RWPE2 (cell line): ENCODE results near the gene MT4.

Experiments used
- ATAC-seq: fragments of 200-7000 bp; cut with Tn5 transposase; 3 replicates; pipeline ENCODE4 v1.9.1; 2021; ENCODE audit warnings: low read depth
- DNase-seq: peaks from one replicate; pipeline ENCODE4 v3.0.0-alpha.2; 2020; ENCODE audit warnings: low spot score
- H3K27ac ChIP-seq: fragments of 450-650 bp; 2 replicates; pipeline ENCODE4 v1.5.1; 2017; ENCODE audit warnings: mild to moderate bottlenecking; ENCODE audit not compliant: poor library complexity, severe bottlenecking
- H3K27me3 ChIP-seq: fragments of 250-450 bp; sonication (Bioruptor Pico); 2 replicates; pipeline ENCODE4 v1.5.1; 2021; ENCODE audit warnings: mild to moderate bottlenecking, moderate library complexity; ENCODE audit not compliant: insufficient read depth, poor library complexity, severe bottlenecking
- H3K36me3 ChIP-seq: fragments of 250-450 bp; sonication (Bioruptor Pico); 2 replicates; pipeline ENCODE4 v1.5.1; 2020; ENCODE audit warnings: low read depth, mild to moderate bottlenecking, moderate library complexity
- H3K4me1 ChIP-seq: fragments of 250-450 bp; sonication (Bioruptor Pico); 2 replicates; pipeline ENCODE4 v1.5.1; 2021; ENCODE audit warnings: mild to moderate bottlenecking, moderate library complexity; ENCODE audit not compliant: insufficient read depth, poor library complexity, severe bottlenecking
- H3K4me3 ChIP-seq: fragments of 250-450 bp; sonication (Bioruptor Pico); 2 replicates; pipeline ENCODE4 v1.5.1; 2021; ENCODE audit warnings: mild to moderate bottlenecking, moderate library complexity; ENCODE audit not compliant: severe bottlenecking
- H3K9me3 ChIP-seq: fragments of 250-450 bp; sonication (Bioruptor Pico); 2 replicates; pipeline ENCODE4 v1.5.1; 2021; ENCODE audit warnings: mild to moderate bottlenecking, moderate library complexity; ENCODE audit not compliant: severe bottlenecking
- TF ChIP-seq, protein P1 (sequence below): fragments of 450-650 bp; IDR thresholded peaks from one replicate; pipeline ENCODE4 v1.5.1; 2017; ENCODE audit warnings: mild to moderate bottlenecking, moderate library complexity; ENCODE audit not compliant: poor library complexity, severe bottlenecking

MT4 gene

DNA sequence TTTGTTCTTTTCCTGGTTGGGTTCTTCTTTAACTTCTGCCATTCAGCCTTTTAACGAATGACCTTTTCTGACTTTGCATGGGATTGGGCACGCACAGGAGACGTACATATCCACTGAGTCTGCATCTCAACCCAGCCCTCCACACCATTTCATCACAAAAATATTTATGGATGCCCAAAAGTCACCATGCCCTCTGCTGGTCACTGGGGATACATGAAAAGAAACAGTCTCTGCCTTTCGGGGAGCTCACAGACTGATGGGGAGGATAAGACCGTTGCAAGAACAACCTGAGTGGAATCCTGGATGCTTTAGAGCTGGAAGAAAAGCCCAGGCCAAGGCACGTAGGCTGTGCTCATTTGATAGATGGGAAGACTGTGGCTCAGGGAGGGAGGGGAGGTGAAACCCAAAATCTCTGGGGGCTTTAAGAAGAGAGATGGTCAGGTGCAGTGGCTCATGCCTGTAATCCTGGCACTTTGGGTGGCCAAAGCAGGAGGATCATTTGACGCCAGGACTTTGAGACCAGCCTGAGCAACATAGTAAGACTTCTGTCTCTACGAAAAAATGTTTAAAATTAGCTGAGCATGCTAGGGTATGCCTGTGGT, 35.6 kb downstream of the MT4 start:
- TF ChIP-seq, protein P1, sequence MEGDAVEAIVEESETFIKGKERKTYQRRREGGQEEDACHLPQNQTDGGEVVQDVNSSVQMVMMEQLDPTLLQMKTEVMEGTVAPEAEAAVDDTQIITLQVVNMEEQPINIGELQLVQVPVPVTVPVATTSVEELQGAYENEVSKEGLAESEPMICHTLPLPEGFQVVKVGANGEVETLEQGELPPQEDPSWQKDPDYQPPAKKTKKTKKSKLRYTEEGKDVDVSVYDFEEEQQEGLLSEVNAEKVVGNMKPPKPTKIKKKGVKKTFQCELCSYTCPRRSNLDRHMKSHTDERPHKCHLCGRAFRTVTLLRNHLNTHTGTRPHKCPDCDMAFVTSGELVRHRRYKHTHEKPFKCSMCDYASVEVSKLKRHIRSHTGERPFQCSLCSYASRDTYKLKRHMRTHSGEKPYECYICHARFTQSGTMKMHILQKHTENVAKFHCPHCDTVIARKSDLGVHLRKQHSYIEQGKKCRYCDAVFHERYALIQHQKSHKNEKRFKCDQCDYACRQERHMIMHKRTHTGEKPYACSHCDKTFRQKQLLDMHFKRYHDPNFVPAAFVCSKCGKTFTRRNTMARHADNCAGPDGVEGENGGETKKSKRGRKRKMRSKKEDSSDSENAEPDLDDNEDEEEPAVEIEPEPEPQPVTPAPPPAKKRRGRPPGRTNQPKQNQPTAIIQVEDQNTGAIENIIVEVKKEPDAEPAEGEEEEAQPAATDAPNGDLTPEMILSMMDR, result peak; percentile 90
- peak; percentile 80 for ATAC-seq
- no peaks in the 10 kb centered on the region for H3K9me3 ChIP-seq
- no peaks in the 10 kb centered on the region for H3K36me3 ChIP-seq
- H3K27ac ChIP-seq, result no peak overlapping the region
- no peaks in the 10 kb centered on the region for H3K27me3 ChIP-seq
- no peak for DNase-seq
- peaks cover under 1% of the 10 kb centered on the region for H3K4me1 ChIP-seq
- no peak overlapping the region for H3K4me3 ChIP-seq

DNA sequence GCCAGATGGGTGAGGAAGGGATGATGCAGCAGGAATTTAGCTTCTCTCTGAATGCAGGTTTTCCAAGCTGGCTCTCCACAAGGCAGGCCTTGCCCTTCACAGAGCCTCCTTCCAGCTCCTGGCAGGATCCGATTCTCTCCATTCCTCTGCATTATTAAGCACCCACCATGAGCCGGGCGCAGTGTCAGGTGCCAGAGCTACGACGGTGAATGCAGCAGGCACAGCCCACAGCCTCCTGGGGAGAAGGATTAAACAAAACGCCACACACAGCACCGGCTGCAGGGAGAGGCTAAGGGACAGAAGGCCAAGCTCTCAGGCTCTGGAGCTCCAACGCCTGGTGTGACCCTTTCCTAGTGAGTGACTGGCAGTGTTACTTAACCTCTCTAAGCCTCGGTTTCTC, 36.5 kb downstream of the MT4 start:
- no peak for DNase-seq
- Histone ChIP-seq H3K4me1 (peaks cover 9% of the 10 kb centered on the region), H3K9me3 (no peaks in the 10 kb centered on the region), H3K36me3 (no peaks in the 10 kb centered on the region), H3K4me3 (no peak overlapping the region), H3K27me3 (no peaks in the 10 kb centered on the region), H3K27ac (no peak overlapping the region)
- TF ChIP-seq, protein P1, result no peak
- no peak for ATAC-seq

DNA sequence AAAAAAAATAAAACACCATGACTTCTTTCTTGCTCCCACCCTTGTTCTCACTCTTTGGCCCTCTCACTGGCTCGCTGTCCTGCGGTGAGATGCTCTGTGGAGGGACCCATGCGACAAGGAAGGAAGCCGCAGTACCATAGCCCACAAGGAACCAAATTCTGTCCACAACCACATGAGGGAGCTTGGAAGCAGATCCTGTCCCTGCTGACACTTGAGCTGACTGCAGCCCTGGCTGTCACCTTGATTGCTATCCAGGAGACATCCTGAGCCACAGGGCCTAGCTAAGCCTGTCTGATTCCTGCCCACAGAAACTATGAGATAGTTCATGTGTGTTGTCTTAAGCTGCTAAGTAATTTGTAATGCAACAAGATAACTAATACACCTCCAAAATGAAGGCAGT, 38.7 kb downstream of the MT4 start:
- DNase-seq, result no peak
- no peaks in the 10 kb centered on the region for H3K27me3 ChIP-seq
- no peak for ATAC-seq
- TF ChIP-seq, protein P1, result peak; percentile 69
- peaks cover 24% of the 10 kb centered on the region for H3K4me1 ChIP-seq
- no peak overlapping the region for H3K4me3 ChIP-seq
- peak overlapping the region; percentile 100 for H3K27ac ChIP-seq
- peaks cover 2% of the 10 kb centered on the region for H3K36me3 ChIP-seq
- no peaks in the 10 kb centered on the region for H3K9me3 ChIP-seq

DNA sequence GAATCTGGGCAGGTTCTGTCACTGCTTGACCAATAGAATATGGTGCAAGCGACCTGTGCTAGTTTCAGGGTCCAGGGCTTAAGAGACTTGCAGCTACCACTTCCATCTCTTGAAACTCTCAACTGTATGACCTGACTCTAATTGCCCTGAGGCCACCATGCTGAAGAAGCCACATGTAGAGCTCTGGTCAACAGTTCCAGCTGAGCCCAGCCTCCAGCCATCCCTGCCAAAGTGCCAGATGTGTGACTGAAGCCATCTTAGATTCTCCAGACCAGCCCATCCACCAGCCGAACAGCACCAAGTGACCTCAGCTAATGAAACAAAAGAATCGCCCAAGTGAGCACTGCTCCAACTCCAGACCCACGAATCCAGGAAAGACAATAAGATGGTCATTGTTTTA, 40.1 kb downstream of the MT4 start:
- H3K27ac ChIP-seq, result peak overlapping the region; percentile 100
- peaks cover 16% of the 10 kb centered on the region for H3K36me3 ChIP-seq
- DNase-seq (no peak), ATAC-seq (no peak)
- TF ChIP-seq, protein P1, result no peak
- H3K27me3 ChIP-seq, result no peaks in the 10 kb centered on the region
- H3K4me1 ChIP-seq, result peaks cover 25% of the 10 kb centered on the region
- H3K4me3 ChIP-seq, result no peak overlapping the region
- H3K9me3 ChIP-seq, result no peaks in the 10 kb centered on the region

DNA sequence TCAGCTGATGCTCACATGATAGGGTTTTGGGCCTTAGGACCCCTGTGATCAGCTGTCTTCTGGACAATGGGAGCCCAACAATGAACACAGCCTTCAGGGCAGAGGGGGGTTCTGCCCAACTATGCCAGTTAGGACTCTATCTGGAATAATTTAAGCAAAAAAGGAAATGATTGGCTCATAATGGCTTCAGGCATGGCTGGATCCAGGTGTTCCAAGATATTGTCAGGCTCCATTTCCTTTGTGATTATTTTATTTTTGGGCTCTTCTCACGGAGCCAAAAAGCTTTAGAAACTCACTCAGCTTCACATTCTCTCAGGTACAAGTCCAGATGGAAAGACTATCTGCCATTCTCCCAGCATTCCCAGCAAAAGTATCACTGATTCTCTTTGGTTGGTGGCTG, 40.6 kb downstream of the MT4 start:
- ATAC-seq (no peak), DNase-seq (no peak)
- H3K4me3 ChIP-seq, result no peak overlapping the region
- H3K4me1 ChIP-seq, result peaks cover 30% of the 10 kb centered on the region
- peaks cover 17% of the 10 kb centered on the region for H3K36me3 ChIP-seq
- TF ChIP-seq, protein P1, result no peak
- peak overlapping the region; percentile 100 for H3K27ac ChIP-seq
- no peaks in the 10 kb centered on the region for H3K9me3 ChIP-seq
- no peaks in the 10 kb centered on the region for H3K27me3 ChIP-seq
